ENCODE measurements around the gene CCN6.
"Not testable (repeated sequence)": the region's sequence is repeated elsewhere in the genome, so short reads cannot be mapped to it uniquely, and the experiment has no call there.

The CCN6 gene

GRCh38 chr6:112051251-112051740 lies 2.6 kb upstream of the CCN6 start:
- DNase-seq (ENCODE audit: low spot score), result not testable (repeated sequence)

GRCh38 chr6:112054555-112055190 lies 769 bp downstream of the CCN6 start:
- no peak for DNase-seq (ENCODE audit: low spot score)

- DNase-seq (ENCODE audit: low spot score), result no peak
These were observed 4.5 kb downstream of the CCN6 start for GRCh38 chr6:112058243-112059032.

GRCh38 chr6:112061605-112062004 lies 7.7 kb downstream of the CCN6 start:
- DNase-seq (ENCODE audit: low spot score), result no peak

GRCh38 chr6:112062966-112063365 lies 9.1 kb downstream of the CCN6 start:
- no peak for DNase-seq (ENCODE audit: low spot score)

GRCh38 chr6:112065426-112065986 lies 11.6 kb downstream of the CCN6 start:
- no peak for DNase-seq (ENCODE audit: low spot score)

GRCh38 chr6:112066606-112067005 lies 12.7 kb downstream of the CCN6 start:
- DNase-seq (ENCODE audit: low spot score), result no peak

GRCh38 chr6:112081569-112081968 lies 27.7 kb downstream of the CCN6 start:
- DNase-seq (ENCODE audit: low spot score), result no peak

- DNase-seq (ENCODE audit: low spot score), result no peak
These were observed 31.6 kb downstream of the CCN6 start for GRCh38 chr6:112085286-112086065.

- DNase-seq (ENCODE audit: low spot score), result peak; percentile 49
These were observed 32.8 kb downstream of the CCN6 start for GRCh38 chr6:112086744-112087135.

GRCh38 chr6:112087136-112087911 lies 33.4 kb downstream of the CCN6 start, which contains the start of the genes FAM229B and TUBE1:
Gene FAM229B (plus strand): TSS chr6:112087591. CDS start chr6:112099284, 11,693 bp downstream.
Gene TUBE1 (minus strand): TSS chr6:112087482. CDS start chr6:112087434, 48 bp downstream.
- peak; percentile 80 for DNase-seq (ENCODE audit: low spot score)

GRCh38 chr6:112087916-112088315 lies 34.0 kb downstream of the CCN6 start:
- no peak for DNase-seq (ENCODE audit: low spot score)

- DNase-seq (ENCODE audit: low spot score), result no peak
These were observed 43.0 kb downstream of the CCN6 start for GRCh38 chr6:112096901-112097300.

- no peak for DNase-seq (ENCODE audit: low spot score)
These were observed 46.7 kb downstream of the CCN6 start for GRCh38 chr6:112100561-112100960.

- not testable (repeated sequence) for DNase-seq (ENCODE audit: low spot score)
These were observed 52.1 kb downstream of the CCN6 start for GRCh38 chr6:112106026-112106425.

GRCh38 chr6:112106562-112106961 lies 52.7 kb downstream of the CCN6 start:
- DNase-seq (ENCODE audit: low spot score), result no peak

GRCh38 chr6:112109262-112109661 lies 55.4 kb downstream of the CCN6 start:
- no peak for DNase-seq (ENCODE audit: low spot score)

- no peak for DNase-seq (ENCODE audit: low spot score)
These were observed 59.5 kb downstream of the CCN6 start for GRCh38 chr6:112113431-112113830.

GRCh38 chr6:112113918-112114317 lies 60.0 kb downstream of the CCN6 start:
- no peak for DNase-seq (ENCODE audit: low spot score)

- no peak for DNase-seq (ENCODE audit: low spot score)
These were observed 60.8 kb downstream of the CCN6 start for GRCh38 chr6:112114577-112115223.

- DNase-seq (ENCODE audit: low spot score), result no peak
These were observed 62.3 kb downstream of the CCN6 start for GRCh38 chr6:112116221-112116620.

All from germinal center (tissue), 1 donor.